BJ (cell line): ENCODE results near the gene PHKG1. TPM values are rescaled to one million over a fixed set of nuclear protein-coding genes. Genes with fewer than 3 reads are reported as not detected.
"Not testable (repeated sequence)": the region's sequence is repeated elsewhere in the genome, so short reads cannot be mapped to it uniquely, and the experiment has no call there.

Source experiments
- CTCF ChIA-PET: fragments of 350-600 bp; formaldehyde crosslinking; extraction: SDS; loops from one replicate; lab custom pipeline; 2021; ENCODE audit warnings: antibody characterized with exemption, inconsistent platforms; lab: Yijun Ruan, JAX
- POLR2A ChIA-PET: fragments of 300-600 bp; sonication (Branson Sonifier 250); formaldehyde crosslinking; extraction: SDS; loops from one replicate; lab custom pipeline; 2021; ENCODE audit warnings: antibody characterized with exemption; lab: Charles Lee
- DNase-seq: peaks from one replicate; pipeline ENCODE4 v3.0.0-alpha.2; 2011; ENCODE audit warnings: low read depth
- H3K27me3 ChIP-seq: 2 replicates; pipeline ENCODE4 v1.6.0; 2011; ENCODE audit warnings: low read length; ENCODE audit not compliant: control insufficient read depth, insufficient read depth
- H3K36me3 ChIP-seq: 2 replicates; pipeline ENCODE4 v1.5.1; 2011; ENCODE audit warnings: low read length; ENCODE audit not compliant: control insufficient read depth, insufficient read depth
- H3K4me3 ChIP-seq: 2 replicates; pipeline ENCODE4 v1.5.1; 2011; ENCODE audit warnings: low read depth, mild to moderate bottlenecking, control low read depth, low read length
- CTCF ChIP-seq: IDR thresholded peaks from 2 replicates; pipeline ENCODE4 v1.5.1; 2011; ENCODE audit warnings: low read depth, mild to moderate bottlenecking, control low read depth, inconsistent platforms, low read length, moderate library complexity; ENCODE audit not compliant: insufficient read depth
- polyA plus RNA-seq: library from polyadenylated mRNA; depleted of rRNA; stranded (reverse); fragments of >200 nt; gene quantifications from 2 replicates; pipeline ENCODE4 v1.2.3, GENCODE V29; 2011

PHKG1 gene
- polyA plus RNA-seq, 1 experiment, result 0.39 TPM

- no peak for DNase-seq
- no peak overlapping the region for H3K4me3 ChIP-seq
- TF ChIP-seq CTCF, result no peak
- CTCF ChIA-PET, result no interaction called here
- no peaks in the 10 kb centered on the region for H3K36me3 ChIP-seq
- POLR2A ChIA-PET, result no interaction called here
- no peaks in the 10 kb centered on the region for H3K27me3 ChIP-seq
Observed at GRCh38 chr7:56121440-56121839, 28.7 kb upstream of the PHKG1 start.

- no peaks in the 10 kb centered on the region for H3K27me3 ChIP-seq
- no peak within 1 kb of the TSS for H3K4me3 ChIP-seq
- POLR2A ChIA-PET, result no interaction called here
- no peak for DNase-seq
- no peak for TF ChIP-seq CTCF
- CTCF ChIA-PET, result no interaction called here
- H3K36me3 ChIP-seq, result no peaks in the 10 kb centered on the region
Observed at GRCh38 chr7:56115852-56116538, 23.2 kb upstream of the PHKG1 start, which contains the start of gene NUPR2. Gene NUPR2, minus strand, starts transcription at chr7:56116417. Its CDS starts 103 bp downstream, at chr7:56116314.

- H3K36me3 ChIP-seq, H3K4me3 ChIP-seq, H3K27me3 ChIP-seq, POLR2A ChIA-PET, CTCF ChIA-PET, DNase-seq: not testable (repeated sequence)
Observed at GRCh38 chr7:56112244-56112643, 19.5 kb upstream of the PHKG1 start.

GRCh38 chr7:56110611-56111010 is 17.9 kb upstream of the PHKG1 start:
- POLR2A ChIA-PET, result no interaction called here
- CTCF ChIA-PET, result no interaction called here
- DNase-seq, result no peak

GRCh38 chr7:56107954-56108258 is 15.2 kb upstream of the PHKG1 start:
- TF ChIP-seq CTCF, result no peak
- ChIA-PET POLR2A (no interaction called here), CTCF (no interaction called here)
- Histone ChIP-seq H3K4me3 (no peak overlapping the region), H3K36me3 (peaks cover 5% of the 10 kb centered on the region), H3K27me3 (no peaks in the 10 kb centered on the region)
- DNase-seq, result no peak

More at GRCh38 chr7:56110611-56111010, 17.9 kb upstream of the PHKG1 start:
- TF ChIP-seq CTCF, result no peak
- H3K36me3 ChIP-seq, result no peaks in the 10 kb centered on the region
- no peaks in the 10 kb centered on the region for H3K27me3 ChIP-seq
- no peak overlapping the region for H3K4me3 ChIP-seq
